Heart left ventricle (tissue), 13 donors: ENCODE results near the gene PGM2.

Experiments used
- POLR2A ChIP-seq, 2 donors: fragments of 450-650 bp; IDR thresholded peaks; one replicate each; pipeline ENCODE4 v1.6.1; 2017; ENCODE audit warnings: antibody characterized with exemption in 2 of 2, mild to moderate bottlenecking in 2 of 2, moderate library complexity in 2 of 2
- TF ChIP-seq, protein P1 (sequence below), 12 donors: fragments of 200-600 bp; sonication (generic) in 4 of 12; IDR thresholded peaks; one replicate each; pipeline versions ENCODE4 v1.5.0 to v1.8.0; 2018 to 2022; ENCODE audit warnings: antibody characterized with exemption in 12 of 12, mild to moderate bottlenecking in 5 of 12
- donor health status: ischemic (EF 13 %, LVEDD 7.1; RV severe dilation, severe dysfunction).
- donor health status: DM: no; HTN: yes; CAD: no.
- donor health status: DM: no; HTN: no; CAD: no.
- donor health status: ischemic (EF 25% LVEDD 6.9; RV normal size, moderate dysfunction).
- donor health status: ischemic (EF 25% LVEDD 5.7; RV mildly dilated, moderate dysfunction).
- donor health status: ischemic (EF 35%, LVEDD 5.7; RV mildly dilated, moderate dysfunction).
- donor health status: nonischemic (EF 11% LVEDD 7.7; RV severe dilation, severe dysfunction).
- donor health status: DM: yes; HTN: yes; CAD: no.
- donor health status: PGD.
- donor health status: ischemic (EF 29% LVEDD 5.4; RV normal size, mild dysfunction).
- donor health status: nonischemic (EF 23%, LVEDD 6.1; RV moderate dilation, normal function).

- TF ChIP-seq, protein P1, sequence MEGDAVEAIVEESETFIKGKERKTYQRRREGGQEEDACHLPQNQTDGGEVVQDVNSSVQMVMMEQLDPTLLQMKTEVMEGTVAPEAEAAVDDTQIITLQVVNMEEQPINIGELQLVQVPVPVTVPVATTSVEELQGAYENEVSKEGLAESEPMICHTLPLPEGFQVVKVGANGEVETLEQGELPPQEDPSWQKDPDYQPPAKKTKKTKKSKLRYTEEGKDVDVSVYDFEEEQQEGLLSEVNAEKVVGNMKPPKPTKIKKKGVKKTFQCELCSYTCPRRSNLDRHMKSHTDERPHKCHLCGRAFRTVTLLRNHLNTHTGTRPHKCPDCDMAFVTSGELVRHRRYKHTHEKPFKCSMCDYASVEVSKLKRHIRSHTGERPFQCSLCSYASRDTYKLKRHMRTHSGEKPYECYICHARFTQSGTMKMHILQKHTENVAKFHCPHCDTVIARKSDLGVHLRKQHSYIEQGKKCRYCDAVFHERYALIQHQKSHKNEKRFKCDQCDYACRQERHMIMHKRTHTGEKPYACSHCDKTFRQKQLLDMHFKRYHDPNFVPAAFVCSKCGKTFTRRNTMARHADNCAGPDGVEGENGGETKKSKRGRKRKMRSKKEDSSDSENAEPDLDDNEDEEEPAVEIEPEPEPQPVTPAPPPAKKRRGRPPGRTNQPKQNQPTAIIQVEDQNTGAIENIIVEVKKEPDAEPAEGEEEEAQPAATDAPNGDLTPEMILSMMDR (IDR thresholded peaks at IDR 0.05) = peak in 4 of 12 donors; percentile 6 to 31 (median 24)
- peak in 1 of 2 donors; percentile 89 for TF ChIP-seq POLR2A (IDR thresholded peaks at IDR 0.05)
These were observed at the start of gene PGM2 for GRCh38 chr4:37826295-37827029.
